ENCODE measurements around the gene ZEB2. TPM values are rescaled to one million over a fixed set of nuclear protein-coding genes. Genes with fewer than 3 reads are reported as not detected.

Gene ZEB2
- total RNA-seq, 1 experiment from 2014 or later, result 28.2 TPM

GRCh38 chr2:144414324-144414845 is 105.5 kb downstream of the ZEB2 start:
- Mint-ChIP-seq H3K36me3 (ENCODE audit: insufficient read depth, unreplicated experiment) (peaks cover 5% of the 10 kb centered on the region), H3K9me3 (ENCODE audit: unreplicated experiment) (no peaks in the 10 kb centered on the region), H3K4me1 (ENCODE audit: insufficient read depth, unreplicated experiment) (peaks cover 21% of the 10 kb centered on the region), H3K4me3 (ENCODE audit: unreplicated experiment) (no peak overlapping the region), H3K27ac (ENCODE audit: low read depth, unreplicated experiment) (peak overlapping the region; percentile 76), H3K27me3 (ENCODE audit: insufficient read depth, unreplicated experiment) (no peaks in the 10 kb centered on the region)
- ChIA-PET POLR2A (interaction anchor here (1.0 to 1.6 kb wide), 3 partner anchors 16 to 1015 kb away, joined by 3 to 5 read pairs (median 3); no protein-coding TSS in a partner anchor), CTCF (interaction anchor here (0.7 to 1.0 kb wide), 2 partner anchors 9 to 211 kb away, joined by 3 to 5 read pairs; no protein-coding TSS in a partner anchor)
- BruUV-seq (replicated peaks), result no TSS peak
- DNase-seq (ENCODE audit: unreplicated experiment), result peak; percentile 94
- intact Hi-C loops (cut with micrococcal nuclease), result loop anchor here (2.0 to 5.0 kb wide), 2 partner anchors 82 to 102 kb away; a partner anchor contains a TSS
- TF ChIP-seq, protein P1, sequence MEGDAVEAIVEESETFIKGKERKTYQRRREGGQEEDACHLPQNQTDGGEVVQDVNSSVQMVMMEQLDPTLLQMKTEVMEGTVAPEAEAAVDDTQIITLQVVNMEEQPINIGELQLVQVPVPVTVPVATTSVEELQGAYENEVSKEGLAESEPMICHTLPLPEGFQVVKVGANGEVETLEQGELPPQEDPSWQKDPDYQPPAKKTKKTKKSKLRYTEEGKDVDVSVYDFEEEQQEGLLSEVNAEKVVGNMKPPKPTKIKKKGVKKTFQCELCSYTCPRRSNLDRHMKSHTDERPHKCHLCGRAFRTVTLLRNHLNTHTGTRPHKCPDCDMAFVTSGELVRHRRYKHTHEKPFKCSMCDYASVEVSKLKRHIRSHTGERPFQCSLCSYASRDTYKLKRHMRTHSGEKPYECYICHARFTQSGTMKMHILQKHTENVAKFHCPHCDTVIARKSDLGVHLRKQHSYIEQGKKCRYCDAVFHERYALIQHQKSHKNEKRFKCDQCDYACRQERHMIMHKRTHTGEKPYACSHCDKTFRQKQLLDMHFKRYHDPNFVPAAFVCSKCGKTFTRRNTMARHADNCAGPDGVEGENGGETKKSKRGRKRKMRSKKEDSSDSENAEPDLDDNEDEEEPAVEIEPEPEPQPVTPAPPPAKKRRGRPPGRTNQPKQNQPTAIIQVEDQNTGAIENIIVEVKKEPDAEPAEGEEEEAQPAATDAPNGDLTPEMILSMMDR (IDR thresholded peaks at IDR 0.05; ENCODE audit: unreplicated experiment), result no peak

- TF ChIP-seq, protein P1 (IDR thresholded peaks at IDR 0.05; ENCODE audit: unreplicated experiment), result no peak
- H3K27ac Mint-ChIP-seq (ENCODE audit: low read depth, unreplicated experiment), result no peak overlapping the region
- no TSS peak for BruUV-seq (replicated peaks)
- intact Hi-C loops (cut with micrococcal nuclease), result loop anchor here (5.0 kb wide), 1 partner anchor 80 kb away; a partner anchor contains a TSS
- peaks cover 21% of the 10 kb centered on the region for H3K4me1 Mint-ChIP-seq (ENCODE audit: insufficient read depth, unreplicated experiment)
- peaks cover 5% of the 10 kb centered on the region for H3K36me3 Mint-ChIP-seq (ENCODE audit: insufficient read depth, unreplicated experiment)
- no peaks in the 10 kb centered on the region for H3K27me3 Mint-ChIP-seq (ENCODE audit: insufficient read depth, unreplicated experiment)
- ChIA-PET CTCF (no interaction called here), POLR2A (interaction anchor here (0.6 to 1.1 kb wide), 2 partner anchors 10 to 58 kb away, joined by 3 to 4 read pairs; no protein-coding TSS in a partner anchor)
- peak; percentile 22 for DNase-seq (ENCODE audit: unreplicated experiment)
- no peaks in the 10 kb centered on the region for H3K9me3 Mint-ChIP-seq (ENCODE audit: unreplicated experiment)
- no peak overlapping the region for H3K4me3 Mint-ChIP-seq (ENCODE audit: unreplicated experiment)
Observed at GRCh38 chr2:144412709-144413108, 107.2 kb downstream of the ZEB2 start.

- ChIA-PET CTCF (no interaction called here), POLR2A (interaction anchor here (0.6 to 1.1 kb wide), 2 partner anchors 9 to 265 kb away, joined by 3 read pairs; no protein-coding TSS in a partner anchor)
- Mint-ChIP-seq H3K27ac (ENCODE audit: low read depth, unreplicated experiment) (no peak overlapping the region), H3K4me3 (ENCODE audit: unreplicated experiment) (no peak overlapping the region), H3K27me3 (ENCODE audit: insufficient read depth, unreplicated experiment) (no peaks in the 10 kb centered on the region), H3K4me1 (ENCODE audit: insufficient read depth, unreplicated experiment) (peaks cover 23% of the 10 kb centered on the region), H3K36me3 (ENCODE audit: insufficient read depth, unreplicated experiment) (no peaks in the 10 kb centered on the region), H3K9me3 (ENCODE audit: unreplicated experiment) (no peaks in the 10 kb centered on the region)
- no TSS peak for BruUV-seq (replicated peaks)
- intact Hi-C loops (cut with micrococcal nuclease), result loop anchor here (5.0 kb wide), 1 partner anchor 79 kb away; a partner anchor contains a TSS
- no peak for DNase-seq (ENCODE audit: unreplicated experiment)
- TF ChIP-seq, protein P1 (IDR thresholded peaks at IDR 0.05; ENCODE audit: unreplicated experiment), result no peak
Observed at GRCh38 chr2:144411473-144411872, 108.4 kb downstream of the ZEB2 start.

- peaks cover 6% of the 10 kb centered on the region for H3K36me3 Mint-ChIP-seq (ENCODE audit: insufficient read depth, unreplicated experiment)
- no peak for DNase-seq (ENCODE audit: unreplicated experiment)
- CTCF ChIA-PET, result interaction anchor here (0.6 kb wide), 1 partner anchor 656 kb away, joined by 3 read pairs; no protein-coding TSS in a partner anchor
- H3K4me3 Mint-ChIP-seq (ENCODE audit: unreplicated experiment), result no peak overlapping the region
- POLR2A ChIA-PET, result no interaction called here
- TF ChIP-seq, protein P1 (IDR thresholded peaks at IDR 0.05; ENCODE audit: unreplicated experiment), result no peak
- no peak overlapping the region for H3K27ac Mint-ChIP-seq (ENCODE audit: low read depth, unreplicated experiment)
- intact Hi-C loops (cut with micrococcal nuclease), result no loop called here
- H3K4me1 Mint-ChIP-seq (ENCODE audit: insufficient read depth, unreplicated experiment), result peaks cover 16% of the 10 kb centered on the region
- H3K27me3 Mint-ChIP-seq (ENCODE audit: insufficient read depth, unreplicated experiment), result no peaks in the 10 kb centered on the region
- no TSS peak for BruUV-seq (replicated peaks)
- H3K9me3 Mint-ChIP-seq (ENCODE audit: unreplicated experiment), result no peaks in the 10 kb centered on the region
Observed at GRCh38 chr2:144409241-144409640, 110.7 kb downstream of the ZEB2 start.
